ENCODE data around the gene PLCB3. TPM values are rescaled to one million over a fixed set of nuclear protein-coding genes. Genes with fewer than 3 reads are reported as not detected.

The PLCB3 gene
- total RNA-seq, 1 donor from 2014 or later, result 66.6 TPM

- DNase-seq (ENCODE audit: low read depth, low spot score), result no peak
These were observed 30.5 kb upstream of the PLCB3 start for GRCh38 chr11:64220798-64221197.

GRCh38 chr11:64222651-64223000 is 28.7 kb upstream of the PLCB3 start:
- DNase-seq (ENCODE audit: low read depth, low spot score), result no peak

DNA sequence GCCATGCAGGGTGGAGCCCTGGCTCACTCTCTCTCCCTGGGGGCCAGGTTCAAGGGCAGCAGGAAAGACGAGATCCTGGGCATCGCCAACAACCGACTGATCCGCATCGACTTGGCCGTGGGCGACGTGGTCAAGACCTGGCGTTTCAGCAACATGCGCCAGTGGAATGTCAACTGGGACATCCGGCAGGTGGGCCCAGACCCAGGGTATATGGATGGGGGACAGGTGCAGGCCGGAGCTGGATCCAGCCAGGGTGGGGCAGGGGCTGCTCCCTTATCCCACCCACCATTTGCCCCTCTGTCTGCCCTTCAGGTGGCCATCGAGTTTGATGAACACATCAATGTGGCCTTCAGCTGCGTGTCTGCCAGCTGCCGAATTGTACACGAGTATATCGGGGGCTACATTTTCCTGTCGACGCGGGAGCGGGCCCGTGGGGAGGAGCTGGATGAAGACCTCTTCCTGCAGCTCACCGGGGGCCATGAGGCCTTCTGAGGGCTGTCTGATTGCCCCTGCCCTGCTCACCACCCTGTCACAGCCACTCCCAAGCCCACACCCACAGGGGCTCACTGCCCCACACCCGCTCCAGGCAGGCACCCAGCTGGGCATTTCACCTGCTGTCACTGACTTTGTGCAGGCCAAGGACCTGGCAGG is 28.2 kb upstream of the PLCB3 start:
- DNase-seq (ENCODE audit: low read depth, low spot score), result no peak

DNA sequence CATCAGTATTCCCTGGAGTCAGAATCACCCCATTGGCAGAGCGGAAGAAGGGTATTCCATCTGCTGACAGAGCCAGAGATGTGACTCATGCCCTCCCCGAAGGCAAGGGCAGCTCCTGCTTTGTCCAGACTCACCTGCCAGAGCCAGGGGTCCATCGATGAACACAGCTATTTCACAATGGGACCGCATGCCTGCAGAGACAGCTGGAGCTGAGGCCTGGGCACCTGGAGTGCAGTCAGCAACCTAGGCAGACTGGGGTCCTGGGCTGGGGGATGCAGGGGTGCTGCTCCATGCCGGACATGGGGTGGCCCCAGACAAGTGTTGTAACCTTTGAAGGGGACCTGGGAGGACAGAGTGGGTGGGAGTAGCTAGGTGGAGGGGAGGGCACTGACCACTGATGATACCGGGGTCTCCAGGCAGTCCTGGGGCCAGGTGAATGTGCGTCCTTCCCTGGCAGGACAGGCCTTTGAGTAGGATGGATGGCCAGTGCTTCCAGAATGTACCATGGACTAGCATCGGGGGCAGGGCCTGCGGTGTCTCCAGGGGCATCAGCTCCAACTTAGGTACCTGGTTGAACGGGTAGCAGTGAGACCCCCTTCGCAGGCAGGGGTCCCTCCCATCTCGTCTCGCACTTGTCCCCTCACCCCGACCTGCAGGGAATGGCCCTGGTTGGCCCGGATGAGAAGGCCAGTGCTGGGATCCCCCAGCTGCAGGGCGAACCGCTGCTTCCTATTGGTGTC is 27.0 kb upstream of the PLCB3 start:
- DNase-seq (ENCODE audit: low read depth, low spot score), result no peak

DNA sequence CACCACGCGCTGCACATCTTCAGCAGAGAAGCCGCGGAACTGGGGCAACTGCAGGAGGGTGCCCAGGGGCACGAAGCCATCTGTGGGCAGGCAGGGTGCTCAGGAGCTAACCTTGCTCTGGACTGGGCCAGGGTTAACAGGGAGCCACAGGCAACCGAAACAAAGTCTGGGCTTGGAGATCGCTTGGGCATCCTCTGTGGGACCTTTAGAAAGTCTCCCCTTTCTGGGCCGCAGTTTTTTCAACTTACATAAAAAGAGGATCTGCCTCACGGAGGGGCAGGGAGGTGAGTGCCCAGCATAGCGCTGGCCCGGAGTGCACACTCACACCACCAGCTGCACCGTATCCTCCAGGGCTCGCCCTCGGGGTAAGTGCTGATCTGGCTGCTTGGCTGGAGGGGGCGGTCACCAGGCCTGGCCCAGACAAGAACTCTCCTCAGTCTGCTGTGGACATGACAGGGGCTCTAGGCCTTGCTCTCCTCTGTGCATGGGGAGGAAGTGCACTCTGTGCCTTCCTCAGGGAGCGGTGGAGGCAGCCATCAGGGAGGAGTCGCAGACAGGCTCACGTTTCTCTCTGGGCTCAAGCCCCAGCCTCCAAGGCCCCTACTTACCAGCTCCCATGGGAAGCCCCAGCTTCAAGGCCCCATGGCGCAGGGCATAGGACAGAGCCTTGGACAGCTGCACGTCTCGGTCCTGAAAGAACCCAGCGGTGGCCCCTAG is 26.3 kb upstream of the PLCB3 start:
- no peak for DNase-seq (ENCODE audit: low read depth, low spot score)

- DNase-seq (ENCODE audit: low read depth, low spot score), result no peak
These were observed 25.5 kb upstream of the PLCB3 start, which contains the start of the genes NUDT22 and TRPT1 for GRCh38 chr11:64225608-64226506. NUDT22 (plus strand) TSS chr11:64226274; CDS start chr11:64226653, 379 bp downstream. TRPT1 (minus strand) TSS chr11:64226186; CDS start chr11:64225860, 326 bp downstream.

DNA sequence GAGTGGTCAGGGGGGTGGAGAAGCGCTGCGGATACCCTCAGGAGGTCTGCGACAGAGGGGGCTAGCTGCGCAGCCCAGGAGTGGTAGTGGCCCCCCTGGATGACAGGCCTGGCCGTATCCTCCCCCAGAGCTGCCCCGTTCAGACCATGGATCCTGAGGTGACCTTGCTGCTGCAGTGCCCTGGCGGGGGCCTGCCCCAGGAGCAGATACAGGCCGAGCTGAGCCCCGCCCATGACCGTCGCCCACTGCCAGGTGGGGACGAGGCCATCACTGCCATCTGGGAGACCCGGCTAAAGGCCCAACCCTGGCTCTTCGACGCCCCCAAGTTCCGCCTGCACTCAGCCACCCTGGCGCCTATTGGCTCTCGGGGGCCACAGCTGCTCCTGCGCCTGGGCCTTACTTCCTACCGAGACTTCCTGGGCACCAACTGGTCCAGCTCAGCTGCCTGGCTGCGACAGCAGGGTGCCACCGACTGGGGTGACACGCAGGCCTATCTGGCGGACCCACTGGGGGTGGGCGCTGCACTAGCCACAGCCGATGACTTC is 24.8 kb upstream of the PLCB3 start:
- no peak for DNase-seq (ENCODE audit: low read depth, low spot score)

DNA sequence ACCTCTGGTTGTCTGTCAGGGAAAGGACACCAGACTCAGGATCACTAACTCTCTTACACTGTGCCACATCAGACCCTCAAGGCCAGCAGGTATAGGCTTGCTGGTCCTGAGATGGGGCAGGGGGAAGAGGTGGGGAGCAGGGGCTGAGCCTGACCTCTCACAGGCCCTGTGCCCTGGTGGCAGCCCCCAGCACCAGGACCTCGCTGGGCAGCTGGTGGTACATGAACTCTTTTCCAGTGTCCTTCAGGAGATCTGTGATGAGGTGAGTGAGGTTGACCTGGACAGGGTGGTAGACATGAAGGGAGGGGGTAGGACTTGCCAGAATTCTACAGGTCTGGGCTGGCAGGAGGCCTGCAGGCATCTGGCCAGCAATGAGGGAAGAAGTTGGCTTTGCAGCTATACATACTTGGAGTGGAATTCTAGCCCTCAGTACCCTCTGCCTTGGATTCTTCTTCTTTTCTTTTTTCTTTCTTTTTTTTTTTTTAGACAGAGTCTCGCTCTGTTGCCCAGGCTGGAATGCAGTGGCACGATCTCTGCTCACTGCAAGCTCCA is 23.8 kb upstream of the PLCB3 start:
- DNase-seq (ENCODE audit: low read depth, low spot score), result no peak

- no peak for DNase-seq (ENCODE audit: low read depth, low spot score)
These were observed 22.1 kb upstream of the PLCB3 start for GRCh38 chr11:64229090-64229743.

GRCh38 chr11:64229744-64230170 is 21.6 kb upstream of the PLCB3 start:
- no peak for DNase-seq (ENCODE audit: low read depth, low spot score)

- DNase-seq (ENCODE audit: low read depth, low spot score), result peak; percentile 60
These were observed 21.0 kb upstream of the PLCB3 start, which contains the start of gene DNAJC4 for GRCh38 chr11:64230171-64230984. DNAJC4 (plus strand) TSS chr11:64230548; CDS start chr11:64230855, 307 bp downstream.

- DNase-seq (ENCODE audit: low read depth, low spot score), result no peak
These were observed 20.4 kb upstream of the PLCB3 start for GRCh38 chr11:64230985-64231365.

DNA sequence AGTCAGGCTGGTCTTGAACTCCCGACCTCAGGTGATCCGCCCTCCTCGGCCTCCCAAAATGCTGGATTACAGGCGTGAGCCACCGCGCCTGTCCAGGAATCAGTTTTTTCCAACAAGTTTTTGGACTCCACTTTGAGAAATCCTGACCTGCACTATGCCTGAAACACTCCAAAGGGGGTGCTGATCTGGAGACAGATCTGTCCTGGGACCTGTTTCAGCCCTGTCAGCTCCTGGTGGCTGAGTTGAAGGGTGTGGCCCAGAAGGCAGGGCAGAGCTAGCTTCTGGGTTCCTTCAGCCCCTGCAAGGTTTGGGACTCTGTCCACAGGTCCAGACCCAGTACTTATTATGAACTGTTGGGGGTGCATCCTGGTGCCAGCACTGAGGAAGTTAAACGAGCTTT is 19.8 kb upstream of the PLCB3 start:
- no peak for DNase-seq (ENCODE audit: low read depth, low spot score)

GRCh38 chr11:64232182-64232966 is 19.0 kb upstream of the PLCB3 start:
- no peak for DNase-seq (ENCODE audit: low read depth, low spot score)

GRCh38 chr11:64232967-64233315 is 18.4 kb upstream of the PLCB3 start:
- no peak for DNase-seq (ENCODE audit: low read depth, low spot score)

GRCh38 chr11:64233913-64234586 is 17.3 kb upstream of the PLCB3 start, which contains the start of gene VEGFB:
VEGFB (plus strand) TSS chr11:64234584; CDS start chr11:64234834, 250 bp downstream.
- DNase-seq (ENCODE audit: low read depth, low spot score), result no peak

DNA sequence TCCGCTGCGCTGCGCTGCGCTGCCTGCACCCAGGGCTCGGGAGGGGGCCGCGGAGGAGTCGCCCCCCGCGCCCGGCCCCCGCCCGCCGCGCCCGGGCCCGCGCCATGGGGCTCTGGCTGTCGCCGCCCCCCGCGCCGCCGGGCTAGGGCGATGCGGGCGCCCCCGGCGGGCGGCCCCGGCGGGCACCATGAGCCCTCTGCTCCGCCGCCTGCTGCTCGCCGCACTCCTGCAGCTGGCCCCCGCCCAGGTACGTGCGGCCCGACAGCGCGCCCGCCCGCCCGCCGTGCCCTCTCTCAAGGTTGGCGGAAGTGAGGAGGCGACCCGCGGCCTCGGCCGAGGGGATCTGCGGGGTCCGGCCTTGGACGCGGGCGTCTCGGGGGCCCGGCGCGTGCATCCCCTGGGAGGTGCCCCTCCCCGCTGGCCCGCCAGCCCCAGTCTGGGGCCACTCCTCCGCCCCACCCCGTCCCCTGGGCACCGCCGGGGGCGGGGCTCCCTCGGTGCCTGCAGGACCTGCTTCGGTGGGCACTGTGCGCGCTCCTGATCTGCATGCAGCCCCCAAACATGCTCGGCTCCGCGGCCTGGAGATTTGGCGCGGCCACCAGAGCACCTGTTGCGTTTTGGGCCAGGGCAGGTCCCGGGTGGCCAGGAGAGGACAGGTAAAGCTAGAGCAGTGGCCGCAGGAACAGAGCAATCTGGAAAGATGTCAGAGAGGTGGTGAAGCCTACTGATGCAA is 16.5 kb upstream of the PLCB3 start:
- DNase-seq (ENCODE audit: low read depth, low spot score), result no peak

All from pulmonary artery endothelial cell (primary cell).